ENCODE measurements around the gene SCN1A.

- no peak for TF ChIP-seq TAF1 (IDR thresholded peaks at IDR 0.05; ENCODE audit: borderline replicate concordance, low read depth, low read length)
- TF ChIP-seq POLR2A (IDR thresholded peaks at IDR 0.05; ENCODE audit: low read depth, low read length) = no peak
Measured at GRCh38 chr2:166117491-166117890, 10.3 kb downstream of the SCN1A start.
